Mesendoderm (in vitro differentiated cells): Measurements from ENCODE around the gene ARHGAP22.

Experiments used
- DNase-seq: peaks from one replicate; pipeline ENCODE4 v3.0.0; 2013
- H2AK5ac ChIP-seq: 2 replicates; pipeline ENCODE4 v1.6.1; 2013; ENCODE audit warnings: low read length, inconsistent platforms
- H2BK120ac ChIP-seq: 2 replicates; pipeline ENCODE4 v1.6.1; 2013; ENCODE audit warnings: low read depth, mild to moderate bottlenecking, low read length, moderate library complexity, mixed read lengths
- H2BK15ac ChIP-seq: replicated peaks from 2 replicates; pipeline ENCODE4 v1.6.1; 2013; ENCODE audit warnings: low read depth, mild to moderate bottlenecking, moderate library complexity
- H2BK5ac ChIP-seq: 2 replicates; pipeline ENCODE4 v1.6.1; 2013; ENCODE audit warnings: low read length, inconsistent platforms
- H3K18ac ChIP-seq: 2 replicates; pipeline ENCODE4 v1.6.1; 2013; ENCODE audit warnings: mild to moderate bottlenecking, low read length, mixed read lengths
- H3K23ac ChIP-seq: one replicate; pipeline ENCODE4 v1.6.1; 2013; ENCODE audit warnings: low read length
- H3K27ac ChIP-seq: 2 replicates; pipeline ENCODE4 v1.5.1; 2013; ENCODE audit warnings: low read depth, mild to moderate bottlenecking, inconsistent platforms, low read length, moderate library complexity
- H3K27me3 ChIP-seq: 2 replicates; pipeline ENCODE4 v1.6.1; 2013; ENCODE audit warnings: low read length, control low read depth, mild to moderate bottlenecking, inconsistent platforms; ENCODE audit not compliant: insufficient read depth, poor library complexity
- H3K36me3 ChIP-seq: 2 replicates; pipeline ENCODE4 v1.6.1; 2013; ENCODE audit warnings: low read length, inconsistent platforms; ENCODE audit not compliant: control insufficient read depth, insufficient read depth
- H3K4ac ChIP-seq: one replicate; pipeline ENCODE4 v1.6.1; 2013; ENCODE audit warnings: low read depth, mild to moderate bottlenecking, low read length, moderate library complexity
- H3K4me1 ChIP-seq: 2 replicates; pipeline ENCODE4 v1.6.1; 2013; ENCODE audit warnings: low read depth, low read length, inconsistent platforms; ENCODE audit not compliant: control insufficient read depth
- H3K4me2 ChIP-seq: 2 replicates; pipeline ENCODE4 v1.6.1; 2013; ENCODE audit warnings: low read length
- H3K4me3 ChIP-seq: 2 replicates; pipeline ENCODE4 v1.5.1; 2013; ENCODE audit warnings: mild to moderate bottlenecking, low read length
- H3K56ac ChIP-seq: one replicate; pipeline ENCODE4 v1.6.1; 2013; ENCODE audit warnings: low read length
- H3K79me1 ChIP-seq: 2 replicates; pipeline ENCODE4 v1.6.1; 2013; ENCODE audit warnings: low read length, inconsistent platforms
- H3K79me2 ChIP-seq: 2 replicates; pipeline ENCODE4 v1.6.1; 2013; ENCODE audit warnings: mild to moderate bottlenecking, low read length; ENCODE audit not compliant: control insufficient read depth, insufficient read depth
- H3K9ac ChIP-seq: 2 replicates; pipeline ENCODE4 v1.6.1; 2013; ENCODE audit warnings: low read length, inconsistent platforms
- H4K5ac ChIP-seq: one replicate; pipeline ENCODE4 v1.6.1; 2013; ENCODE audit warnings: low read length
- H4K8ac ChIP-seq: one replicate; pipeline ENCODE4 v1.6.1; 2013; ENCODE audit warnings: low read depth, mild to moderate bottlenecking, control low read depth, low read length, moderate library complexity
- WGBS: extraction: QIAGEN DNeasy Blood & Tissue Kit; methylation state at CpG from one replicate; pipeline ENCODE4 v1.1.7; 2013; ENCODE audit warnings: low lambda C conversion rate, missing lambda C conversion rate; ENCODE audit not compliant: insufficient coverage; ENCODE audit errors: extremely low coverage; 5-methylcytosine and 5-hydroxymethylcytosine counted together

Gene ARHGAP22

GRCh38 chr10:48632166-48632565 lies 27.3 kb upstream of the ARHGAP22 start:
- no peak overlapping the region for H2BK5ac ChIP-seq
- H4K5ac ChIP-seq: no peak overlapping the region
- no peak overlapping the region for H3K18ac ChIP-seq
- no peaks in the 10 kb centered on the region for H3K79me2 ChIP-seq
- H3K36me3 ChIP-seq: no peaks in the 10 kb centered on the region
- WGBS: no CpG with 5 or more reads among the region's 1 CpG
- no peaks in the 10 kb centered on the region for H3K79me1 ChIP-seq
- no peak overlapping the region for H4K8ac ChIP-seq
- H3K9ac ChIP-seq: no peak overlapping the region
- no peak overlapping the region for H3K4ac ChIP-seq
- H3K4me2 ChIP-seq: no peak overlapping the region
- H2BK15ac ChIP-seq: no peak overlapping the region
- no peak overlapping the region for H3K56ac ChIP-seq
- H3K27me3 ChIP-seq: no peaks in the 10 kb centered on the region
- no peak overlapping the region for H3K27ac ChIP-seq
- no peak overlapping the region for H3K4me3 ChIP-seq
- DNase-seq: no peak
- no peak overlapping the region for H2AK5ac ChIP-seq
- H2BK120ac ChIP-seq: no peak overlapping the region
- no peaks in the 10 kb centered on the region for H3K4me1 ChIP-seq
- no peak overlapping the region for H3K23ac ChIP-seq

DNA sequence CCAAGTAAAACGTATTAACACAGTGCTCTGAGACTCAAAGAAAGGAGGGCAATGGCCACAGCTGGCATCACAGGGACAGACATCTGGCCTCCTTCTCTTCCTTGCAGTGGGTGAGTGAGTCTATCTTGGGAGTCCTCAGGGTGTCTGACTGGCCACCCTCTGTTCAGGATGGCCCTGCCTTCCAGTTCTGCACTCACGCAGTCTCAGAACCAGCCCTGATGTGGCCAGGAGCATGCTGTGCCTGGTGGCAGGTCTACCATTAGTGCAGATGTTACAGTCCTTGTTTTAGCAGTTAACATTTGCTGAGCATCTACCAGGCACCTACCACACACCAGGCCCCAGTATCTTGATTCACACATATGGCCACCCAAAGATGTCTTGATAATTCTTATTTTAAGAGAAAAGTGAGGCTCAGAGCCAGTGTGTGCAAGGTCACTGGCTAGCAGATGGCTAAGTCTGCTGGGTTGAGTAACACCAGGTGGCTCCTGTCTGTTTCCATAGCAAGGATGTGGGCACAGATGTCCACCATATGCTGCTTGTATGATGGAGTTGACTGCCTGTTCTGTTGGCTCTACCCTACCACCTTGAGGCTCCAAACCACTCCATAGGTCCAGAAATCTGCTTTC lies 23.2 kb upstream of the ARHGAP22 start:
- H3K79me2 ChIP-seq: no peaks in the 10 kb centered on the region
- no peak overlapping the region for H3K23ac ChIP-seq
- H3K56ac ChIP-seq: no peak overlapping the region
- no peak overlapping the region for H2BK120ac ChIP-seq
- no peak overlapping the region for H2AK5ac ChIP-seq
- no peak for DNase-seq
- H3K79me1 ChIP-seq: no peaks in the 10 kb centered on the region
- no peak overlapping the region for H3K4me2 ChIP-seq
- H3K18ac ChIP-seq: no peak overlapping the region
- H4K5ac ChIP-seq: no peak overlapping the region
- H3K9ac ChIP-seq: no peak overlapping the region
- H3K27me3 ChIP-seq: no peaks in the 10 kb centered on the region
- no peak overlapping the region for H3K4ac ChIP-seq
- no peak overlapping the region for H3K27ac ChIP-seq
- H2BK15ac ChIP-seq: no peak overlapping the region
- no peaks in the 10 kb centered on the region for H3K36me3 ChIP-seq
- H3K4me1 ChIP-seq: no peaks in the 10 kb centered on the region
- H2BK5ac ChIP-seq: no peak overlapping the region
- WGBS: no CpG with 5 or more reads among the region's 2 CpGs
- H3K4me3 ChIP-seq: no peak overlapping the region
- H4K8ac ChIP-seq: no peak overlapping the region

DNA sequence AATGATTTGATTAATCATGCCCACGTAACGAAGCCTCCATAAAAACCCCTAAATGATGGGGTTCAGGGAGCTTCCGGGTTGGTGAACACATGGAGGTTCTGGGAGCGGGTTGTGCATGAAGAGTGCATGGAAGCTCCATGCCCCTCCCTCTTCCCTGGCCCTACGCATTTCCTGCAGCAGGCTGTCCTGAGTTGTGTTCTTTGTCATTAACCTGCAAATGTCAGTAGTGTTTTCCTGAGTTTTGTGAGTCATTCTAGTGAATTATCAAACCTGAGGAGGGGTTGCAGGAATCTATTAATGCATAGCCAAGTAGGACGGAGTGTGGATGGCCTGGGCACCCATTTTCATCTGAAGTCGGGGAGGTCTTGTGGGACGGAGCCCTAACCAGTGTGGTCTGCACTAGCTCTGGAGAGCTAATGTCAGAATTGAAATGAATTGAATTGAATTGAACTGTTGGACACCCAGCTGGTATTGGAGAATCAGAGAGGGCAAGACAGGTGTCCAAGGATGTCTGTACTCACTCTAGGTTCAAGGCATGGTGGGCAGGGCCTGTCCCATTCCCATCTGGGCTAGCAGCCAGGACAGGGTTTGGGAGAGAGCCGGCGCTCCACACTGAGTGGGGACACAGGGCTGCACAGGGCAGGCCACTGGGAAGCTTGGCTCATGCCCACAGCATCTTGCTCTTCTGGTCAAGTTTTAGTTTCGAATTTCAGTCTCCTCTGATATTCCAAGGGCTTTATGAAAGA lies 22.3 kb upstream of the ARHGAP22 start:
- no peak overlapping the region for H2BK5ac ChIP-seq
- no peaks in the 10 kb centered on the region for H3K36me3 ChIP-seq
- no peak overlapping the region for H3K56ac ChIP-seq
- H3K4me2 ChIP-seq: no peak overlapping the region
- H3K27ac ChIP-seq: no peak overlapping the region
- no peak overlapping the region for H3K4ac ChIP-seq
- H3K23ac ChIP-seq: no peak overlapping the region
- no peaks in the 10 kb centered on the region for H3K79me2 ChIP-seq
- no peak overlapping the region for H3K4me3 ChIP-seq
- no peak overlapping the region for H4K5ac ChIP-seq
- H3K18ac ChIP-seq: no peak overlapping the region
- DNase-seq: no peak
- WGBS: no CpG with 5 or more reads among the region's 11 CpGs
- H3K9ac ChIP-seq: no peak overlapping the region
- no peak overlapping the region for H2BK15ac ChIP-seq
- no peaks in the 10 kb centered on the region for H3K27me3 ChIP-seq
- no peak overlapping the region for H4K8ac ChIP-seq
- no peak overlapping the region for H2AK5ac ChIP-seq
- H2BK120ac ChIP-seq: no peak overlapping the region
- H3K4me1 ChIP-seq: no peaks in the 10 kb centered on the region
- H3K79me1 ChIP-seq: no peaks in the 10 kb centered on the region

DNA sequence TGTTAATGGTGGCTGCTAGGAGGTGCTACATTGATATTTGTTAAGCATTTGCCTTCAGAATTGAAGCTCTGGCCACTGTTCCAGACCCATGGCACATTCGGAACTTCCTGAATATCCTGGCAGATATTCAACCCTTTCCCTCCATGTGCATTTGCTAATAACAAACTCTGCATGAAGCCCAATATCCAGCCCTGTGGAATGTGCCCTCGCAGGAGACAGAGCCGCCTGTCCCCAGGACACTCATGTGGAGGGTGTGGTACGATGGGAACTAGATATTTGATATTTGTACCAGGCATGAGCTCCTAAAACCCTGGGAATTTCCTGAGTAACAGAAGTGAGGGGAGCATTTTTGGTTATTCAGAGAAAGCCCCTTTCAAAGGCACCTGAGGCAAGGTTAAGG lies 21.6 kb upstream of the ARHGAP22 start:
- Histone ChIP-seq H3K9ac (no peak overlapping the region), H3K4me3 (no peak overlapping the region), H4K8ac (no peak overlapping the region), H2AK5ac (no peak overlapping the region), H3K23ac (no peak overlapping the region), H3K27ac (no peak overlapping the region), H4K5ac (no peak overlapping the region), H3K27me3 (no peaks in the 10 kb centered on the region), H2BK5ac (no peak overlapping the region), H3K56ac (no peak overlapping the region), H3K18ac (no peak overlapping the region), H3K4me2 (no peak overlapping the region), H3K79me1 (no peaks in the 10 kb centered on the region), H2BK15ac (no peak overlapping the region), H3K4me1 (no peaks in the 10 kb centered on the region), H3K4ac (no peak overlapping the region), H3K36me3 (no peaks in the 10 kb centered on the region), H3K79me2 (no peaks in the 10 kb centered on the region), H2BK120ac (no peak overlapping the region)
- DNase-seq: no peak
- no CpG with 5 or more reads among the region's 4 CpGs for WGBS

GRCh38 chr10:48625826-48626134 lies 20.9 kb upstream of the ARHGAP22 start:
- Histone ChIP-seq H2AK5ac (no peak overlapping the region), H3K79me2 (no peaks in the 10 kb centered on the region), H3K56ac (no peak overlapping the region), H3K18ac (no peak overlapping the region), H3K9ac (no peak overlapping the region), H3K4me2 (no peak overlapping the region), H2BK5ac (no peak overlapping the region), H2BK120ac (no peak overlapping the region), H3K23ac (no peak overlapping the region), H3K36me3 (no peaks in the 10 kb centered on the region), H4K5ac (no peak overlapping the region), H3K27ac (no peak overlapping the region), H3K4ac (no peak overlapping the region), H4K8ac (no peak overlapping the region), H2BK15ac (no peak overlapping the region), H3K27me3 (no peaks in the 10 kb centered on the region), H3K4me3 (no peak overlapping the region), H3K4me1 (no peaks in the 10 kb centered on the region), H3K79me1 (no peaks in the 10 kb centered on the region)
- no peak for DNase-seq
- WGBS: no CpG with 5 or more reads among the region's 1 CpG
